ENCODE data around the gene SEMA3C.

The SEMA3C gene

GRCh38 chr7:80924090-80924489 lies 5.2 kb upstream of the SEMA3C start:
- no peak for DNase-seq

- DNase-seq: peak; percentile 97
These were observed 4.4 kb upstream of the SEMA3C start for GRCh38 chr7:80923211-80923612.

GRCh38 chr7:80922253-80923049 lies 3.6 kb upstream of the SEMA3C start:
- no peak for DNase-seq

GRCh38 chr7:80921130-80921529 lies 2.3 kb upstream of the SEMA3C start:
- DNase-seq: no peak

- no peak for DNase-seq
These were observed 452 bp downstream of the SEMA3C start for GRCh38 chr7:80918399-80918798.

GRCh38 chr7:80916770-80917741 lies 1.8 kb downstream of the SEMA3C start:
- DNase-seq: no peak

GRCh38 chr7:80910228-80910627 lies 8.6 kb downstream of the SEMA3C start:
- no peak for DNase-seq

GRCh38 chr7:80908360-80908797 lies 10.5 kb downstream of the SEMA3C start:
- DNase-seq: no peak

GRCh38 chr7:80907612-80908011 lies 11.2 kb downstream of the SEMA3C start:
- DNase-seq: no peak

- peak; percentile 54 for DNase-seq
These were observed 11.7 kb downstream of the SEMA3C start for GRCh38 chr7:80907141-80907601.

- no peak for DNase-seq
These were observed 13.5 kb downstream of the SEMA3C start for GRCh38 chr7:80905334-80905733.

GRCh38 chr7:80902716-80903308 lies 16.0 kb downstream of the SEMA3C start:
- DNase-seq: no peak

- DNase-seq: no peak
These were observed 16.8 kb downstream of the SEMA3C start for GRCh38 chr7:80902019-80902418.

- DNase-seq: no peak
These were observed 18.0 kb downstream of the SEMA3C start for GRCh38 chr7:80900583-80901576.

GRCh38 chr7:80896906-80897598 lies 21.8 kb downstream of the SEMA3C start:
- no peak for DNase-seq

GRCh38 chr7:80895056-80895455 lies 23.8 kb downstream of the SEMA3C start:
- DNase-seq: no peak

- DNase-seq: no peak
These were observed 27.6 kb downstream of the SEMA3C start for GRCh38 chr7:80891259-80891544.

- no peak for DNase-seq
These were observed 28.2 kb downstream of the SEMA3C start for GRCh38 chr7:80890426-80891258.

GRCh38 chr7:80889525-80889924 lies 29.3 kb downstream of the SEMA3C start:
- no peak for DNase-seq

GRCh38 chr7:80885757-80886156 lies 33.1 kb downstream of the SEMA3C start:
- no peak for DNase-seq

Measured in NCI-H1105 treated with DMSO at 0.1 percent for 48 hours (cell line).